Keratinocyte (primary cell): ENCODE results near the gene TRIM10. TPM values are rescaled to one million over a fixed set of nuclear protein-coding genes. Genes with fewer than 3 reads are reported as not detected.

Experiments used
- DNase-seq: peaks from one replicate; pipeline ENCODE4 v3.0.0-alpha.2; 2011; ENCODE audit warnings: low read depth, missing footprints, low spot score
- FAIRE-seq: peaks from 2 replicates; lab custom pipeline; 2011; peaks lifted over from hg19 to GRCh38; lab: Jason Lieb, UNC
- H2AFZ ChIP-seq: 2 replicates; pipeline ENCODE4 v1.6.0; 2012; ENCODE audit warnings: low read length, control low read depth, inconsistent platforms; ENCODE audit not compliant: control insufficient read depth
- H3K27ac ChIP-seq: 2 replicates; pipeline ENCODE4 v1.5.1; 2011; ENCODE audit warnings: low read length; ENCODE audit not compliant: control insufficient read depth, insufficient read depth
- H3K27me3 ChIP-seq: 3 replicates; pipeline ENCODE4 v1.6.0; 2011; ENCODE audit warnings: low read length; ENCODE audit not compliant: control insufficient read depth, insufficient read depth; ENCODE audit errors: extremely low read depth
- H3K36me3 ChIP-seq, 2 experiments: 2 replicates in 1 of 2; 3 replicates in 1 of 2; pipeline ENCODE4 v1.5.1; 2011; ENCODE audit warnings: low read length in 2 of 2, mild to moderate bottlenecking in 1 of 2; ENCODE audit not compliant: control insufficient read depth in 2 of 2, insufficient read depth in 2 of 2; ENCODE audit errors: extremely low read depth in 1 of 2
- H3K4me1 ChIP-seq: 3 replicates; pipeline ENCODE4 v1.5.1; 2011; ENCODE audit warnings: low read length; ENCODE audit not compliant: control insufficient read depth, insufficient read depth; ENCODE audit errors: extremely low read depth
- H3K4me2 ChIP-seq: 3 replicates; pipeline ENCODE4 v1.6.0; 2011; ENCODE audit warnings: low read depth, low read length; ENCODE audit not compliant: control insufficient read depth, insufficient read depth; ENCODE audit errors: extremely low read depth
- H3K4me3 ChIP-seq, 3 experiments: fragments of 200-600 bp in 1 of 3; sonication (generic) in 1 of 3; 2 replicates in 2 of 3; 3 replicates in 1 of 3; pipeline ENCODE4 v1.5.1; 2011 to 2016; ENCODE audit warnings: low read length in 3 of 3, mild to moderate bottlenecking in 3 of 3, control low read depth in 2 of 3, inconsistent platforms in 1 of 3, low read depth in 1 of 3, mixed read lengths in 1 of 3, mixed run types in 1 of 3, moderate library complexity in 1 of 3; ENCODE audit not compliant: control insufficient read depth in 2 of 3, insufficient read depth in 2 of 3; ENCODE audit errors: extremely low read depth in 1 of 3
- H3K79me2 ChIP-seq: 2 replicates; pipeline ENCODE4 v1.6.0; 2012; ENCODE audit warnings: low read length; ENCODE audit not compliant: control insufficient read depth, insufficient read depth
- H3K9ac ChIP-seq: 3 replicates; pipeline ENCODE4 v1.6.0; 2011; ENCODE audit warnings: low read length; ENCODE audit not compliant: control insufficient read depth, insufficient read depth; ENCODE audit errors: extremely low read depth
- H3K9me1 ChIP-seq: 3 replicates; pipeline ENCODE4 v1.6.0; 2011; ENCODE audit warnings: low read length; ENCODE audit not compliant: control insufficient read depth, insufficient read depth; ENCODE audit errors: extremely low read depth
- H3K9me3 ChIP-seq: 2 replicates; pipeline ENCODE4 v1.5.1; 2012; ENCODE audit warnings: low read depth, low read length; ENCODE audit not compliant: control insufficient read depth
- H4K20me1 ChIP-seq: 3 replicates; pipeline ENCODE4 v1.6.0; 2011; ENCODE audit warnings: low read length; ENCODE audit not compliant: control insufficient read depth, insufficient read depth; ENCODE audit errors: extremely low read depth
- CTCF ChIP-seq, 3 experiments: IDR thresholded peaks in 1 of 3; conservative IDR thresholded peaks in 1 of 3; optimal IDR thresholded peaks in 1 of 3; 2 replicates in 2 of 3; 3 replicates in 1 of 3; pipeline versions ENCODE3 to v1.5.1; 2011; ENCODE audit warnings: low read length in 3 of 3, mild to moderate bottlenecking in 3 of 3, moderate library complexity in 2 of 3, control low read depth in 1 of 3, inconsistent platforms in 1 of 3; ENCODE audit not compliant: insufficient read depth in 2 of 3; ENCODE audit errors: extremely low read depth in 1 of 3
- EZH2 ChIP-seq: IDR thresholded peaks from one replicate; pipeline ENCODE4 v1.6.1; 2012; ENCODE audit warnings: inconsistent platforms, mild to moderate bottlenecking, low read length, moderate library complexity
- dilution Hi-C: fragments of 300-500 bp; cut with MboI; formaldehyde crosslinking; loops from one replicate; pipeline ENCODE4 v1.7.0; 2020; ENCODE audit warnings: low sequenced_read_pairs; ENCODE audit not compliant: extremely low pct_ligation_motif_present
- polyA plus RNA-seq, 5 experiments: library from polyadenylated mRNA; depleted of rRNA in 3 of 5; stranded (reverse) in 3 of 5; stranded (forward) in 1 of 5; unstranded in 1 of 5; fragments of >200 nt; gene quantifications; 1 replicate in 1 of 5; 2 replicates in 3 of 5; 3 replicates in 1 of 5; pipeline versions ENCODE4 v1.2.1 to v1.2.3, GENCODE V29; 2011 to 2012; ENCODE audit warnings: missing spikeins in 2 of 5, low read depth in 1 of 5, low replicate concordance in 1 of 5

The TRIM10 gene
- polyA plus RNA-seq, 1 donor (not counting 4 experiments of a cell fraction or from before 2014, with no cell fraction given) = not detected

- Histone ChIP-seq H4K20me1 (no peaks in the 10 kb centered on the region), H3K27me3 (no peaks in the 10 kb centered on the region), H3K36me3 (peaks cover 8 to 15% of the 10 kb centered on the region in 2 experiments), H3K79me2 (no peaks in the 10 kb centered on the region), H3K4me1 (no peaks in the 10 kb centered on the region), H3K9ac (no peak overlapping the region), H3K4me3 (no peak overlapping the region), H3K9me3 (no peaks in the 10 kb centered on the region), H3K27ac (no peak overlapping the region), H3K4me2 (no peak overlapping the region), H2AFZ (no peak overlapping the region), H3K9me1 (no peaks in the 10 kb centered on the region)
- dilution Hi-C loops = no loop called here
- FAIRE-seq = no peak
- no peak for TF ChIP-seq CTCF (optimal IDR thresholded peaks at IDR 0.05 in 1 of 3, IDR thresholded peaks at IDR 0.05 in 1 of 3, conservative IDR thresholded peaks at IDR 0.05 in 1 of 3; ENCODE audit: extremely low read depth in 1 of 3, insufficient read depth in 2 of 3, low read length in 3 of 3)
- TF ChIP-seq EZH2 = no peak
- no peak for DNase-seq
Observed at GRCh38 chr6:30184417-30185031, 23.5 kb upstream of the TRIM10 start.

- H3K36me3 ChIP-seq = peaks cover 0 to 3% of the 10 kb centered on the region in 2 experiments
- no peak overlapping the region for H2AFZ ChIP-seq
- no peak overlapping the region for H3K27ac ChIP-seq
- no peak overlapping the region for H3K9ac ChIP-seq
- H3K9me1 ChIP-seq = no peaks in the 10 kb centered on the region
- dilution Hi-C loops = no loop called here
- TF ChIP-seq EZH2 (no peak), CTCF (optimal IDR thresholded peaks at IDR 0.05 in 1 of 3, IDR thresholded peaks at IDR 0.05 in 1 of 3, conservative IDR thresholded peaks at IDR 0.05 in 1 of 3; ENCODE audit: extremely low read depth in 1 of 3, insufficient read depth in 2 of 3, low read length in 3 of 3) (no peak)
- H3K4me3 ChIP-seq = no peak overlapping the region
- no peak for FAIRE-seq
- peaks cover 3% of the 10 kb centered on the region for H3K27me3 ChIP-seq
- no peak overlapping the region for H3K4me2 ChIP-seq
- no peaks in the 10 kb centered on the region for H3K4me1 ChIP-seq
- no peak for DNase-seq
- no peaks in the 10 kb centered on the region for H3K79me2 ChIP-seq
- no peaks in the 10 kb centered on the region for H3K9me3 ChIP-seq
- no peaks in the 10 kb centered on the region for H4K20me1 ChIP-seq
Observed at GRCh38 chr6:30180145-30180544, 19.1 kb upstream of the TRIM10 start.
